Astrocyte of the hippocampus (primary cell): ENCODE measurements around the gene MBNL1.
A peak's percentile ranks its signal among the peaks of the same experiment; 100 is the strongest.

Experiments
- DNase-seq: peaks from one replicate; pipeline ENCODE4 v3.0.0; 2011; ENCODE audit warnings: low read depth, low spot score

Gene MBNL1, protein sequence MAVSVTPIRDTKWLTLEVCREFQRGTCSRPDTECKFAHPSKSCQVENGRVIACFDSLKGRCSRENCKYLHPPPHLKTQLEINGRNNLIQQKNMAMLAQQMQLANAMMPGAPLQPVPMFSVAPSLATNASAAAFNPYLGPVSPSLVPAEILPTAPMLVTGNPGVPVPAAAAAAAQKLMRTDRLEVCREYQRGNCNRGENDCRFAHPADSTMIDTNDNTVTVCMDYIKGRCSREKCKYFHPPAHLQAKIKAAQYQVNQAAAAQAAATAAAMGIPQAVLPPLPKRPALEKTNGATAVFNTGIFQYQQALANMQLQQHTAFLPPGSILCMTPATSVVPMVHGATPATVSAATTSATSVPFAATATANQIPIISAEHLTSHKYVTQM

GRCh38 chr3:152268555-152269055 lies at the start of gene MBNL1:
Gene MBNL1, plus strand, starts transcription at chr3:152268929. Its CDS starts 31,265 bp downstream, at chr3:152300194.
- peak; percentile 85 for DNase-seq

DNA sequence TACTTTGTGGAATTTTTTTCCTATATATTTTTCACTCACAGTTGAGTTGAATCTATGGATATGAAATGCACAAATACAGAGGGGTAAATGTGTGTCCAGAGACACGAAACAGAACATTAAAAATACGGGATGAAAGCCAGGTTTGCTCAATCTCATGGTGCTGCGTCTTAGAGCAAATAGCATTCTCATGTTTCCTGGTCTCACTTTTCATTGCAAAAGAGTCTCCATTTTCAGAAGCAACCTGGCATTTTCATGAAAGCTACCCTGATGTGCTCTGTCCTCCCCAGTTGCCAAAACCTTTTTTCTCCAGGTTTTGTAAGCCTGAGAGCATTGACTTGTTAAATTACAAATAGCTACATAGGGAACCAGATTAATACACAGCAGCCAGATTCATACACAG lies 49.5 kb upstream of the MBNL1 start:
- DNase-seq: no peak

DNA sequence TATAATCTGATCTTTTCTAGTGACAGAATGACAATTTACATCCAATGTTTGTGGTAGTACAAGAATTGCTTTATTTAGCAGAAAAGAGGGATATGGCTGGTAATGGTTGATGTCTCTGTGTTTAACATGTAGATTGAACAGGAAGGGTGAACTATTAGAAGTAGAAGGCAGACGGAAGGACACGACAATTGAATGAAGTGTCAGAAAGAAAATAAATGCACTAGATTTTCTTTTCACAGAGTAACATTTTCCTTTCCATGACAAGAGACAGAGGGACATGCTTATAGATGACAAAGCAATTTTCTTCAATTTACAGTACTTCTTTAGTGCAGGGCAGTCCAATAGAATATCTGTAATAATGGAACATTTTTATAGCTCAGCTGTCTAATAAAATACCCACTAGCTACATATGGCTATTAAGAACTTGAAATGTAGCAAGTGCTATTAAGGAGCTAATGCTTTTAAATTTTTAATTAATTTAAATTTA lies 48.9 kb upstream of the MBNL1 start:
- DNase-seq: no peak

DNA sequence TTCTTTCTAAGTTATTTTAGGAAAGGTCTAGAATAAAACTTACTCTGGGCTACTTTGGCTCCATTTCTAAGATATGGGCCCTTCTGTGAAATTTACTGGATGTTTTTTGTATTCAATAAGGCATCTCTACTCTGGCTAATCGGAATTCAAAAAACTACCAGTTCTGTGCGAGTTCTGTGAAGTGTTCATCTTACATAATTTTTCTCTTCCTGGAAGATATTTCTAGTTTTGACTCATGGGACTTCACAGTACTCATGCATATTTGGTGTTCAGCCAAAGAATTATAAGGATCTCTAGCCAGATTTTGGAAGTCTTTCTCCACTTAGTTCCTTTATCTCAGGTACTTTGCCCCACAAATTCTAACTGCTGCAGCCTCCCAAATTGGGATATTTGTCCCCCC lies 46.4 kb upstream of the MBNL1 start:
- peak; percentile 14 for DNase-seq

- DNase-seq: peak; percentile 27
These were observed 43.5 kb upstream of the MBNL1 start for GRCh38 chr3:152225201-152225600.

GRCh38 chr3:152226176-152226575 lies 42.6 kb upstream of the MBNL1 start:
- no peak for DNase-seq

- DNase-seq: no peak
These were observed 41.7 kb upstream of the MBNL1 start for GRCh38 chr3:152227027-152227426.

DNA sequence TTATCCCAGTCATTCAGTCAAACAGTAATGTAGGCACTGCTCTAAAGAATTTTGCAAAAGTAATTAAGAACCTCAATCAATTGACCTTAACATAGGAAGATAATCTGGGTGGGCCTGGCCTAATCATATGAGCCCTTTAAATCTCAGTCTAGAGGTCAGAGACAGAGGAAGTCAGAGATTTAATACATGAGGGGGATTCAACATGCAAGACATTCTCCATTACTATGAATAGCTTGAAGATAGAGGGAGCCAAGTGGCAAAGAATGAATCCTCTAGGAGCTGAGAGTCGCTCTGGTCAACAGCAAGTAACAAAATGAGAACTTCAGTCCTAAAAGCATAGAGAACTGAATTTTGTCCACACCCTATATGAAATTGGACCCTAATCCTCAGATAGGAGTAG lies 39.0 kb upstream of the MBNL1 start:
- no peak for DNase-seq

DNA sequence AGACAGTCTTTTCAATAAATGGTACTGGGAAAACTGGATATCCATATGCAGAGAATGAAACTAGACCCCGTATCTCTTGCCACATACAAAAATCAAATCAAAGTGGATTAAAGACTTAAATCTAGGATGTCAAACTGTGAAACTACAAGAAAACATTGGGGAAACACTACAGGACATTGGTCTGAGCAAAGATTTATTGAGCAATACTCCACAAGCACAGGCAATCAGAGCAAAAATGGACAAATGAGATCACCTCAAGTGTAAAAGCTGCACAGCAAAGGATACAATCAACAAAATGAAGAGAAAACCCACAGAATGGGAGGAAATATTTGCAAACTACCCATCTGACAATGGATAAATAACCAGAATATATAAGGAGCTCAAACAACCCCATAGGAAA lies 38.4 kb upstream of the MBNL1 start:
- DNase-seq: no peak

GRCh38 chr3:152232001-152232400 lies 36.7 kb upstream of the MBNL1 start:
- no peak for DNase-seq

DNA sequence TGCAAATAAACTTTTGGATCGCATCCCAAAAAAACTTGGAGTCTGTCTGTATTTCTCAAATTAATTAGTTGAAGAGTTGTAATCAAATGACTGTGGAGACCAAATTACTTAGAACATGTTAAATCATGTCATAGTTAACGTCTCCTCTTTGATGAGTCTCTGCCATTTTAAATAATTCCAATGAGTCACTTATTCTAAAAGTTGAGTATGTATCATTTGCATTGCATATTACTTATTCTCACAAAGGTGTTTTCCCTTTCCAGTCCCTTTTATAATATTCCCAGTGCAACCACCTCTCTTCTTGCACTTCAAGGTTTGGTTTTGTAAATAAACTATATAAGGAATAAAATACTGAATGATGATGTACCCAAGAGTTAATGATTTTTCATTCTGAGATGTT lies 36.0 kb upstream of the MBNL1 start:
- no peak for DNase-seq

DNA sequence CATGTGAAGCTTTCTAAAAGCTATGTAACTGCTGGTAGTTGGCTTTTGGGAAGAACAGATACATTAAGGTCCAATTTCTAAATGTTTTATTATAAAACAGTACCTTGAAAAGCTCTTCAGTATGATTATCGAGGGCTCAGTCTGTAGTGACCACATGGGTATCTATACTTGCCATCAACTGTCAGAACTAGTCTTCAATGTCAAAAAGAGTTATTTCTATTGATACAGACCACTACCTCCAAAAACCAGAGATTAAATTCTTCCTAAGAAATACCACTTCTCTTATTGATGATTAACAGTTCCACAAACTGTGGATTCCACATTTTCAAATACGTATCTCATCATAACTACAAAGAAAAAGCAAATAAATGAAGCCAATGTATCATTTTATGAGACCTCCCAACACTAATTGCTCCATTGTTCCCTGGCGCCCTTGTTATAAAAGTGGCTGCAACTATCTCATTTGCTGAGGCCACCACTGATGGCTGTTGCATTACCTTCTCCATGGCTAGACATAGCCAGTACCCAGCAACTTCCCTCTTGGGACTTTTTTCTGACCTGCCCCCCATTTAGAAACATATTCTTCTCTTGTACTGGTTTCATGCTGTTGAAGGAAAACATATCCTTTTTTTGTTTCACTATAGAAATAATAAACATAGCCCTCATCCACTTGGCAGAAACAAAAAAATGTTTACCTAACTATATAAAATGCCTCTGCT lies 33.9 kb upstream of the MBNL1 start:
- no peak for DNase-seq

DNA sequence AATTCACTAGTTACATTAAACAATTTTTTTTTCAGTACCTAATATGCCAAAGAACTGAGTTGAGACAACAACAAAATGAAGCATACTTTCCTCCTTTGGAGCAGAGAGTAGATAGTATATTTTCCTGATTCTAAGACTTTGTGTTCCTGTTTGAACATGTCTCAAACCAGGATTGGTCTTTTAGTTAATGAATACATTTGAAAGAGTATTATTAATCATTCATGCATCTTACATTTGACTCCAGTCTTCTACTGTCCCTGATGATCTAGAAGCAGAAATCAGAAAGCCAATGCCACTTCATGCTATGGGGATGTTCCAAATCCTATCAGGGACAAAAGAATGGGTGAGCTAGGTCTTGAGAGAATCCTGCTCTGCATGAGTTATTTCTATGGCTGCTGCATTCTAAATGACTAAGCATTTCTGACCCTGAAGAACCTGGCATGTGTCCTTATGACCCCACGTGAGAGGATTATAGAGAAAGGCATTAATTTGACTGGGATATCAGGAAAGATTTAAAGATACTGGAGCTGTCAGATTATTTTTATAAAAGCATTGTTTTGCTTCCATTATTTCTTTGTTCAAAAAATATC lies 32.9 kb upstream of the MBNL1 start:
- peak; percentile 40 for DNase-seq

- peak; percentile 12 for DNase-seq
These were observed 32.0 kb upstream of the MBNL1 start for GRCh38 chr3:152236716-152237115.

- DNase-seq: no peak
These were observed 27.3 kb upstream of the MBNL1 start for GRCh38 chr3:152241142-152242017.

DNA sequence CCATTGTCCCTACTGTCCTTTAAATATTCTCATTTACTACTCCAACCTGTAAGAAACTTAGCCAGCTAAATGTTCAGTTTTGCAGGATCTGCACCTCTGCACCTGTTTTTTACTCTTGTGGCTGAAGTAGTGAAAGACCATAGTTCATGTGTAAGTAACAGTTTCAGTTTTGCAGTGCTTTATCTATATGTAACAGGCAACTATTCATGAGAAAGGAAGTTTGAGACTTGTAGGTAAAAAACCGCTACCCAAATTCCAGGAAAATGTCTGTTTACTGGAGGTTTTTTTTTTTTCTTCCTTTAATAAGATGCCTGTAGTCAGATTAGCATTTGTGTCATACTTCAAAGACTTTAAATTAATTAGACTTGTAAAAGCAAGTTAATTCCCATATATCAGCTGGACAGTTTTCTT lies 25.4 kb upstream of the MBNL1 start:
- no peak for DNase-seq

GRCh38 chr3:152243721-152244516 lies 24.8 kb upstream of the MBNL1 start:
- no peak for DNase-seq

GRCh38 chr3:152244517-152244888 lies 24.2 kb upstream of the MBNL1 start:
- no peak for DNase-seq

- DNase-seq: no peak
These were observed 23.1 kb upstream of the MBNL1 start for GRCh38 chr3:152245498-152246170.

DNA sequence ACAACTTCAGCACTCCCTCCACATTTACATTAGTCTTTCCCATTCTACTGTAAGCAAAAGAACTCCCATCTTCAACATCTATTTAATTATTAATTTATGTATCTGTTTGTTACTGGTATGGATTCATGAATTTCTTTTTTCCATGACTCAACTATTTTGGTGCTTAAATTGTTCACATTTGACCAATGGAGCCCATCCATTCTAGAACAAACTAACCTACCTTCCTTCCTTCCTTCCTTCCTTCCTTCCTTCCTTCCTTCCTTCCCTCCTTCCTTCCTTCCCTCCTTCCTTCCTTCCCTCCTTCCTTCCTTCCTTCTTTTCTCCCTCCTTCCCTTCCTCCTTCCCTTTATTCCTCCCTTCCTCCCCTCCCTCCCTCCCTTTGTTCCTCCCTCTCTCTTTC lies 16.8 kb upstream of the MBNL1 start:
- DNase-seq: no peak
